Cardiac muscle cell (in vitro differentiated cells and primary cell): ENCODE results near the gene TNNI2. TPM values are rescaled to one million over a fixed set of nuclear protein-coding genes. Genes with fewer than 3 reads are reported as not detected.

Experiments used
- DNase-seq, 2 donors: peaks; one replicate each; pipeline versions ENCODE4 v3.0.0 to v3.0.0-alpha.2; 2010 to 2017; ENCODE audit warnings: low read depth in 1 of 2, low spot score in 1 of 2
- H3K27ac ChIP-seq: fragments of 200-600 bp; sonication (generic); 2 replicates; pipeline ENCODE4 v1.5.1; 2016
- H3K27me3 ChIP-seq: fragments of 200-600 bp; sonication (generic); 2 replicates; pipeline ENCODE4 v1.6.0; 2016; ENCODE audit warnings: control low read depth
- H3K36me3 ChIP-seq: fragments of 200-600 bp; sonication (generic); 2 replicates; pipeline ENCODE4 v1.5.1; 2016; ENCODE audit warnings: control low read depth
- H3K4me1 ChIP-seq: fragments of 200-600 bp; sonication (generic); 2 replicates; pipeline ENCODE4 v1.8.1; 2017; ENCODE audit warnings: low read depth, mild to moderate bottlenecking, mixed run types
- H3K4me3 ChIP-seq: fragments of 200-600 bp; sonication (generic); 2 replicates; pipeline ENCODE4 v1.5.1; 2016; ENCODE audit warnings: mild to moderate bottlenecking
- H3K9me3 ChIP-seq: fragments of 200-600 bp; sonication (generic); 2 replicates; pipeline ENCODE4 v1.5.1; 2017; ENCODE audit warnings: low read depth, mild to moderate bottlenecking, control low read depth
- polyA plus RNA-seq: library from polyadenylated mRNA; unstranded; fragments of >200 nt; fragmentation: Nextera tagmentation; extraction: Ambion mirVana; gene quantifications from 2 replicates; pipeline ENCODE4 v1.2.1, GENCODE V29; 2016
- total RNA-seq: library from RNA; depleted of rRNA; stranded (reverse); fragments of >200 nt; gene quantifications from 2 replicates; pipeline ENCODE4 v1.2.3, GENCODE V29; 2016
- TF ChIP-seq, protein P1 (sequence below): IDR thresholded peaks from 2 replicates; pipeline ENCODE4 v1.5.1; 2012; ENCODE audit warnings: low read depth, mild to moderate bottlenecking, low read length

TNNI2 gene
- total and polyA plus RNA-seq, 2 experiments from 2014 or later = 2.5 to 3.9 TPM

DNA sequence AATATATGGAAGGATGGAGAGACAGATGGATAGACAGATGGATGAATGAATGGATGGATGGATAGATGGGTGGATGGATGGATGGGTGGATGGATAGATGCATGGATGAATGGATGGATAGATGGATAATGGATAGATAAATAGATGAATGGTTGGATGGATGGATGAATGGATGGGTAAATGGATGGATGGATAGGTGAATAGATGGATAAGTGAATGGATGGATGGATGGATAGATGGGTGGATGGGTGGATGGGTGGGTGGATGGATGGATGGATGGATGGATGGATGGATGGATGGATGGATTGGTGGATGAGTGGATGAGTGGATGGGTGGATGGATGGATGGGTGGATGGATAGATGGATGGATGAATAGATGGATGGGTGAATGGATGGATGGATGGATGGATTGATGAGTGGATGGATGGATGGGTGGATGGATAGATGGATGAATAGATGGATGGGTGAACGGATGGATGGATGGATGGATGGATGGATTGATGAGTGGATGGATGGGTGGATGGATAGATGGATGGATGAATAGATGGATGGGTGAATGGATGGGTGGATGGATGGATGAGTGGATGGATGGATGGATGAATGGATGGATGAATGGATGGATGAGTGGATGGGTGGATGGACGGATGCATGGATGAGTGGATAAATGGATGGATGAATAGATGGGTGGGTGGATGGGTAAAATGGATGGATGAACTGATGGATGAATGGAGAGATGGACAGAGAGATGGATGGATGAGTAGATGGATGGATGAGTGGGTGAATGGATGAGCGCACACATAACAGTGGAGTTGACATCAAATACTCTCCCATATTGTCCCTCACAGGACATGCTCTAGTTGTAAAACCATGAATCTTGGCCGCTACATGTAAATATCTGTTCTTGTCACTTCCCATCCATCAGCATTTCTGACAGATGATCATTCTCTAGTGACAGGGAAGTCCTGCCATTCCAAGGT is 22.9 kb downstream of the TNNI2 start:
- H3K9me3 ChIP-seq = no peaks in the 10 kb centered on the region
- no peaks in the 10 kb centered on the region for H3K4me1 ChIP-seq
- no peak overlapping the region for H3K4me3 ChIP-seq
- TF ChIP-seq, protein P1, sequence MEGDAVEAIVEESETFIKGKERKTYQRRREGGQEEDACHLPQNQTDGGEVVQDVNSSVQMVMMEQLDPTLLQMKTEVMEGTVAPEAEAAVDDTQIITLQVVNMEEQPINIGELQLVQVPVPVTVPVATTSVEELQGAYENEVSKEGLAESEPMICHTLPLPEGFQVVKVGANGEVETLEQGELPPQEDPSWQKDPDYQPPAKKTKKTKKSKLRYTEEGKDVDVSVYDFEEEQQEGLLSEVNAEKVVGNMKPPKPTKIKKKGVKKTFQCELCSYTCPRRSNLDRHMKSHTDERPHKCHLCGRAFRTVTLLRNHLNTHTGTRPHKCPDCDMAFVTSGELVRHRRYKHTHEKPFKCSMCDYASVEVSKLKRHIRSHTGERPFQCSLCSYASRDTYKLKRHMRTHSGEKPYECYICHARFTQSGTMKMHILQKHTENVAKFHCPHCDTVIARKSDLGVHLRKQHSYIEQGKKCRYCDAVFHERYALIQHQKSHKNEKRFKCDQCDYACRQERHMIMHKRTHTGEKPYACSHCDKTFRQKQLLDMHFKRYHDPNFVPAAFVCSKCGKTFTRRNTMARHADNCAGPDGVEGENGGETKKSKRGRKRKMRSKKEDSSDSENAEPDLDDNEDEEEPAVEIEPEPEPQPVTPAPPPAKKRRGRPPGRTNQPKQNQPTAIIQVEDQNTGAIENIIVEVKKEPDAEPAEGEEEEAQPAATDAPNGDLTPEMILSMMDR = no peak
- no peak overlapping the region for H3K27ac ChIP-seq
- no peaks in the 10 kb centered on the region for H3K27me3 ChIP-seq
- H3K36me3 ChIP-seq = no peaks in the 10 kb centered on the region
- DNase-seq = no peak

DNA sequence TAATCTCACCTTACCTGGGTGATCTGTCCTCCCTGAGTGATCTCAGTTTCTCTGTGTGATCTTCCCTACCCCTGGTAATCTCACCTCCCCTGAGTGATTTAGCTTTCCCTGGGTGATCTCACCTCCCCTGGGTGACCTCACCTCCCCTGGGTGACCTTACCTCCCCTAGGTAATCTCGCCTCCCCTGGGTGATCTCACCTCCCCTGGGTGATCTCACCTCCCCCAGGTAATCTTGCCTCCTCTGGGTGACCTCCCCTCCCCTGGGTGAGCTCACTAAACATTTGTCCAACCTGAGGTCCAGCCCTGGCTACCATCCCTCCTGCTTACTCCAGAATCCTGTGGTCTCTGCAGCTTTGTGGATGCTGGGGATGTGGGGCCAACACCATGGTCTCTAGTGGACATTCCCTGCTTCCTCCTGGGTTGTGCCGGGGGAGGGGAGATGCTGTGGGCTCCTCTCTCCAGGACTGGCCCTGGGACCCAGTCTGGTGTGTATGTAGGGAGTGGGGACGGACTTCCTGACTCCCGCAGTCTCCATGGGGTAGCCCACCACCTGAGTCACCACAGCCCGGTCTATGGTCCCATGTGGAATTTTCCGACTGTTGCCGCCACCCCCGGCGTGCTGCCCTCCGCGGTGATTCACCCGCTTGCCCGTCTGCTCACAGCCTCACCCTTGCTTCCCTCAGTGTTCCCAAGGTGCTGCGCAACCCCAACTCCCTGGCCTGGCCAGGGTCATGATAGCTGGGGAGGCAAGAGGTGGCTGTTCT is 24.0 kb downstream of the TNNI2 start:
- no peaks in the 10 kb centered on the region for H3K9me3 ChIP-seq
- no peak overlapping the region for H3K4me3 ChIP-seq
- peak in 1 of 2 donors; percentile 45 for DNase-seq
- no peak overlapping the region for H3K27ac ChIP-seq
- no peaks in the 10 kb centered on the region for H3K27me3 ChIP-seq
- H3K4me1 ChIP-seq = no peaks in the 10 kb centered on the region
- H3K36me3 ChIP-seq = no peaks in the 10 kb centered on the region
- TF ChIP-seq, protein P1 = no peak

DNA sequence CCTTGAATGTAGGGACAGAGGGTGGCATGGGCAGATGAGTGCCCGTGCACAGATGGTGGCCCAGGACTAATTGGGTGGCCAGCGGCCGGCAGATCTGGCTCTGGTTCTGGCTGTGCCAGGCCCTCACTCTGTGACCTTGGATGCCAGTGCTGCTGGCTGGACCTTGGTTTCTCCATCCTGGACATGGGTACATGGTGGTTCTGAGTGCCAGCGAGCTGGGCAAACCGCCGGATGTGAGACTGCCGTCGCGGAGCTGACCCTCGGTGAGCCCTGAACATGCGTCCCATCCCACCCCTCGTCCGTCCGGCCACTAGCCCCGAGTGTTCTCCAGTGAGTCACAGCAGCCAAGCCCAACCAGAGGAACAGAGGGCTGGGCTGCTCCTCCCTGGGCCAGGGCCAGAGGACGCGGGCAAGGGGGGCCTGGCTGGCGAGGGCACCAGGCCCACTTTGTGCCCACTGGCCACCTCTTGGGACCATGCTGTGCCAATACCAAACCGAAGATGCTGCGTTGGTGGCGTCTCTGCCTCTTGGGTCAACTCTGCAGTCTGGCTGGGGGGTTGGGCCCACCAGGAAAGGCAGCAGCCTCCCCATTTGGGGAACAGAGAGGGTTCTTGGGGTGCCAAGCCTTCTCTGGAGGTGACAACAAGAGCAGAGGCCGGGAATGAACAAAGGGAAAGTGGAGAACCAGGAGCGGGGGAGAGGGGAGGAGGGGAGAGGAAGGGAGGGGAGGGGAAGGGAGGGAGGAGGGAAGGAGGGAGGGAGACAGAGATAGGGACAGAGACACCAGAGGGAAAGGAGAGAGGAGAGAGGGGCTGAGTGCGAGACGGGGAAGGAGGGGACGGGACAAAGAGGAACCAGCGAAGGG is 24.8 kb downstream of the TNNI2 start:
- no peaks in the 10 kb centered on the region for H3K27me3 ChIP-seq
- TF ChIP-seq, protein P1 = no peak
- H3K9me3 ChIP-seq = no peaks in the 10 kb centered on the region
- peak; percentile 61 to 90 for DNase-seq
- H3K4me1 ChIP-seq = no peaks in the 10 kb centered on the region
- no peaks in the 10 kb centered on the region for H3K36me3 ChIP-seq
- H3K4me3 ChIP-seq = no peak overlapping the region
- no peak overlapping the region for H3K27ac ChIP-seq

DNA sequence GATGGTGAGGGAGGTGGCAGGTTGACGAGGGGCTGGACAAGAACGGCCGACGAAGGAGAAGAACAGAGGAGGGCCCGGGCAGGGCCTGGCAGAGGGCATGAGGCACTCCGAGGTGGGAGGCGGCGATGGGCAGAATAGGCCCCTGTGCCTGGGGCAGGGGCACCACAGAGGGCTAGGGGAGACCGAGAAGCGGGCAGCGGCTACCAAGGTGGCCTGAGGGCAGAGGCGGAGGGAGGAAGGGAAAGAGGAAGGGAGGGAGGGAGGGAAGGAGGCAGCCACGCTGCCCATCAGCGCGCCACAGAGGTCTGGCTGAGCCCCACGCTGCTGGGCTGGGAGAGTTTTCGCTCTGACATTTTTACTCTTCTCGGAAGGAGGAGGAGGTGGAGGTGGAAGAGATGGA is 25.4 kb downstream of the TNNI2 start:
- TF ChIP-seq, protein P1 = no peak
- DNase-seq = peak in 1 of 2 donors; percentile 36
- H3K9me3 ChIP-seq = no peaks in the 10 kb centered on the region
- H3K36me3 ChIP-seq = no peaks in the 10 kb centered on the region
- no peaks in the 10 kb centered on the region for H3K27me3 ChIP-seq
- H3K4me3 ChIP-seq = no peak overlapping the region
- no peaks in the 10 kb centered on the region for H3K4me1 ChIP-seq
- H3K27ac ChIP-seq = no peak overlapping the region
